PFSK-1 (cell line): ENCODE measurements around the gene KCMF1.

Experiments used
- POLR2AphosphoS5 ChIP-seq: IDR thresholded peaks from 2 replicates; pipeline ENCODE4 v1.6.1; 2012; ENCODE audit warnings: low read depth, mild to moderate bottlenecking, control low read depth, low read length, moderate library complexity
- REST ChIP-seq, 2 experiments: IDR thresholded peaks; 2 replicates each; pipeline versions ENCODE4 v1.6.1 to v1.8.0; 2011 to 2012; ENCODE audit warnings: low read depth in 2 of 2, low read length in 2 of 2, control low read depth in 1 of 2, inconsistent platforms in 1 of 2, mild to moderate bottlenecking in 1 of 2, moderate library complexity in 1 of 2; ENCODE audit not compliant: insufficient read depth in 1 of 2
- SIN3A ChIP-seq: IDR thresholded peaks from 2 replicates; pipeline ENCODE4 v1.6.1; 2012; ENCODE audit warnings: mild to moderate bottlenecking, low read length, moderate library complexity, borderline replicate concordance; ENCODE audit not compliant: insufficient read depth

DNA sequence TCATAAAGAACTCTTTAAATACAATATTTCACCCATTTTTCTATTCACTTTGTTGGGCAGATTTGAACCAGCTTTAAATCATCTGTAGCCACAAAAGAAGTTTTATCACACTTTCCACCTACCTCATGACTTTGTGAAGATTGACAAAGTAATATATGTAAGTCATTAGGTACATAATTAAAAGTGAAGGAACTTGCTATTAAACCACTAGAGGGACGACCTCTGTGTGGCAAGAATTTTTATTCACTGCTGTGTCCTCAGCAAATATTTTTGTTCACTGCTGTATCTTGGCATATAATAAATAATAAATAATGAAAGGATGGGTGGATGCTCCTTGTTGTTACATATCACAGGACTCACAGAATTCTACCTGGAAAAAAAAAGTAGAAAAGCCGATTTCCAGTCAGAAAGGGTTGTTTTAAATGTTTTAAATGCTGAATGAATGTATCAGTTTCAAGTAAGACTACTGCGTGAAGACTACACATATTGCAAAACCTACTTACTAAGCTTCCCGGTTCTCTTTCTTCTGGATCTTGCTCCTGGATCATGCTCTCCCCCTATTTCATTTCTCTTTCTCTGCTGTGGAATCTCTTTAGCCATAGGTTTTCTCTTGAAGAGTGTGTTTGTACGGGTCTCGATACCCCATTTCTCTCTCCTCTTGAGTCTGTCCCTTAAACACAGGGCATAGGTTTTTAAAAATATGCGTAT, 44.8 kb downstream of the KCMF1 start:
- TF ChIP-seq POLR2AphosphoS5, result no peak
- TF ChIP-seq SIN3A, result no peak
- no peak for TF ChIP-seq REST (IDR thresholded peaks at IDR 0.05; ENCODE audit: insufficient read depth in 1 of 2, low read depth in 2 of 2, low read length in 2 of 2)
